HG02884 (cell line): ENCODE data around the gene GSDME.

ENCODE experiments used
- ATAC-seq: cut with Tn5 transposase; IDR thresholded peaks from one replicate; pipeline ENCODE4 v1.9.1; 2021; ENCODE audit warnings: mild to moderate bottlenecking, moderate library complexity; ENCODE audit not compliant: unreplicated experiment

GSDME gene

DNA sequence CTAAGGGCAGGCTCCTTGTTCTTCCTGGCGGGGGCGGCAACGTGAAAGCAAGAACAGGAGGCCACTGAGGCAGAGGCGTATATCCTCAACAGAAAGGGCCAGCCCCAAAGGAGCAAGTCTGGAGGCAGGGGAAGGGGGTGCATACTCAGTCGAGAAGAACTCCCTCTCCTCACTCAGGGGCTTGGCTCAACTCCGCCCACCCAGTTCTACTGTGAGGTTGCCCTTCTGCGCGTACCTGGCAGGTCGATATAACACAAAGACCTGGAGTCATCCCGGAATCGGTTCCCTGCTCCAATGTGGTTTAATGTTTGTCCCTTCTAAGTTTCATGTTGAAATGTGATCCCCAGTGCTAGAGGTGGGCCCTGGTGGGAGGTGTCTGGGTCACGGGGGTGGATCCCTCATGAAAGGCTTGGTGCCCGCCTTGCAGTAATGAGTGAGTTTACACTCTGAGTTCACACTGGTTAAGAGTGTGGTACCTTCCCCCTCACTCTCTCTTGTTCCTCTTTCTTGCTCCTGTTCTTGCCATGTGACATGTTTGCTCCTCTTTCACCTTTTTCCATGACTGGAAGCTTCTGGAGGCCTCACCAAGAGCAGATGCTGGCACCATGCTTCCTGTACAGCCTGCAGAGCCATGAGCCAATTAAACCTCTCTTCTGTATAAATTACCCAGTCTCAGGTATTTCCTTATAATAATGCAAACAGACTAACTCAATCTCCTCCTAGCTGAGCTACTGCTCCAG, 32.6 kb downstream of the GSDME start:
- ATAC-seq: no peak

- ATAC-seq: no peak
Measured at GRCh38 chr7:24723178-24723530, 34.1 kb downstream of the GSDME start.

GRCh38 chr7:24722386-24723177, 34.7 kb downstream of the GSDME start:
- no peak for ATAC-seq

DNA sequence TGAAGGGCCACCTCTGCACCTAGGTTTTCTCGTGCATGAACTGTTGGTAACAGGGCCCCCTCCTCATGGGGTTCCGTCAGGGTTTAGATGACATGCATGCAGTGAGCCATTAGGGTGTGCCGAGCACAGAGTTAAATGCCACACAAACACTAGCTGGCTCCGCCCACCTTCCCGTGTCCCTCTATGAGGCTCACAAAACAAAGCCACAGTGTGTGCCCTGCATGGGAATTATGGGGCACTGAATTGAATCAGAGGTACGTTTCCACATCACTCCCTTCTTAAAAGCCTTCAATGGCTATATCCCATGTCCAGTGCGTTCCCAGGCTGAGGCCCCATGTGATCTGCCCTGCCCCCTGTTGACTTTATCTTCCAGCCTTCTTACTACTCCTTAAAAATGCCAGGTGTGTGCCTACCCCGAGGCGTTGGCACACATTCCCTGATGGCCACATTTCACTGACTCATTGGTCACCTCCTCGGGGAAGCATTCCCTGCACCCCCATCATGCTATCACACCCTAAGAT, 35.7 kb downstream of the GSDME start:
- ATAC-seq: no peak

GRCh38 chr7:24720283-24720682, 37.0 kb downstream of the GSDME start:
- no peak for ATAC-seq

DNA sequence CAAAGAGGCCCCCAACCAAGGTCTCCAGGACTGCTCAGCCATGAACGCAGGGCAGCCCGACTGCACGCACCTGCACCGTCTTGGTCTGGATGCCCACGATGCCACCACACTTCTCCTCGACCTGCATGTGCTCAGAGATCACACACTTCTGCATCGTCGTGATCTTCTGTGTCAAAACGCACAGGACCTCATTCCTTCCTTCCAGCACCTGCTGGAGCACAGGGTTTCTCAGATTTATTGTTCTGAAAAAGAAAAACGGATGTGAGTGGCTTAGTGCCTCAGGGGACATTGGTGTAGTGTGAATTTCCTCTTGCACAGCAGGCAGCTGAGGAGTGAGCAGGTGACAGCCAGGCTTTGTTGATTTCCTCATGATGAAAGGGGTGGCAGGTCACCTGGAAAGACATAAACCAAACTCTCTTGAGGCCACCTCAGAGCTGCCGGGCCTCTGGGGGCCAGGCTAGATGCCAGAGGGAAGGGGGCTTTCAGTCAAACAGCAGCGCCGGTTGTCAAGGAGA, 38.2 kb downstream of the GSDME start:
- ATAC-seq: peak; percentile 56

- no peak for ATAC-seq
Measured at GRCh38 chr7:24718431-24718831, 38.8 kb downstream of the GSDME start.

- no peak for ATAC-seq
Measured at GRCh38 chr7:24717694-24718320, 39.5 kb downstream of the GSDME start.

- ATAC-seq: no peak
Measured at GRCh38 chr7:24717247-24717622, 40.0 kb downstream of the GSDME start.

GRCh38 chr7:24716480-24717246, 40.6 kb downstream of the GSDME start:
- no peak for ATAC-seq

- peak; percentile 47 for ATAC-seq
Measured at GRCh38 chr7:24715661-24716479, 41.4 kb downstream of the GSDME start.

- peak; percentile 6 for ATAC-seq
Measured at GRCh38 chr7:24715171-24715570, 42.1 kb downstream of the GSDME start.

DNA sequence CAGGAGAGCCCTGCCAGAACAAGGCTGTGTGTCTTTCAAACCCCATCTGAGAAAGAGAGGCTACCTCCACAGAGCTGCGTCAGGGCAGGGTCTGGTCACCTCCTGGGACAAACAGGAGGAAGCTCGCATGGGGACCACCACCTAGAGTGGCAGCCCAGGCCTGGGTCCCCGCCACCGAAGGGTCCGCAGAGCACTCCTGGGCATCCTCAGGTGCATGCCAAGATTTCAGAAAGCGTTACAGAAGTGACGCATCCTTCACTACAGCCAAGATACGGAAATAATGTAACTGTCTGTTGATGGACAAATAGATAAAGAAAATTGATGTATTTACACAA, 42.6 kb downstream of the GSDME start:
- ATAC-seq: no peak

DNA sequence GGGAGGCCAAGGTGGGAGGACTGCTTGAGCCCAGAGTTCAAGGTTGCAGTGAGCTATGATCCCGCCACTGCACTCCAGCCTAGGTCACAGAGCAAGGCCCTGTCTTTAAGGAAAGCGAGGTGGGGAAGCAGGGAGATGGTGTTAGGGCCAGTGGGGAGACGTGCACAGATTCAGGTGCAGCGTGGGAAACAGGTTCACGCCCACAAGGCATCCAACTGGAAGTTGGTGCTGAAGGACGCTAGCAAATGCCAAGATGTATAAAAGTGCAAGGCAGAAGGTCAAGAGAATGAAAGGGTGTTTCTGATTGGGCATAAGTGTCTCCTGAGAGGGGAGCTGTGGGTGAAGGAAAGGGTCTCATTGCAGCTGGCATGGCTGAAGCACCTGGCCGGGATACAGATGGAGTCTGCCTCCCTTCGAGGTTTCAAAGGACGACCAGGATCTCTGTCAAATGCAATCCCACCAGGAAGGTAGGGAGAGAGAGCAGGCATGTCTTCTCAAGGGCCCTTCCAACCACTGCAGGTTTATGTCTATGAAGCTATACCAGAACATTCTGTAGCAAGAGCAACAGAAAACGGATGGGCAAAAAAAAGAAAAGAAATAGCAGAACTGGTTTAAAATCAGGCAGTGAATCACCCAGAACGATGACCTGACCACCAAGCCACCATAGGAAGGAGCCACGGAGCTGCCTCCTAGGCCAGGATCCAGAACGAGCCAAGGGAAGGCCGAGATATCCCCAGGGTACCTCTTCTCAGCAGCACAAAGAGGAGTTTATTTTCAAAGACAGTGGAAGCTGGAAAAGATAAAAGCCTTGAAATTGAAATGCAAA, 43.2 kb downstream of the GSDME start:
- no peak for ATAC-seq

DNA sequence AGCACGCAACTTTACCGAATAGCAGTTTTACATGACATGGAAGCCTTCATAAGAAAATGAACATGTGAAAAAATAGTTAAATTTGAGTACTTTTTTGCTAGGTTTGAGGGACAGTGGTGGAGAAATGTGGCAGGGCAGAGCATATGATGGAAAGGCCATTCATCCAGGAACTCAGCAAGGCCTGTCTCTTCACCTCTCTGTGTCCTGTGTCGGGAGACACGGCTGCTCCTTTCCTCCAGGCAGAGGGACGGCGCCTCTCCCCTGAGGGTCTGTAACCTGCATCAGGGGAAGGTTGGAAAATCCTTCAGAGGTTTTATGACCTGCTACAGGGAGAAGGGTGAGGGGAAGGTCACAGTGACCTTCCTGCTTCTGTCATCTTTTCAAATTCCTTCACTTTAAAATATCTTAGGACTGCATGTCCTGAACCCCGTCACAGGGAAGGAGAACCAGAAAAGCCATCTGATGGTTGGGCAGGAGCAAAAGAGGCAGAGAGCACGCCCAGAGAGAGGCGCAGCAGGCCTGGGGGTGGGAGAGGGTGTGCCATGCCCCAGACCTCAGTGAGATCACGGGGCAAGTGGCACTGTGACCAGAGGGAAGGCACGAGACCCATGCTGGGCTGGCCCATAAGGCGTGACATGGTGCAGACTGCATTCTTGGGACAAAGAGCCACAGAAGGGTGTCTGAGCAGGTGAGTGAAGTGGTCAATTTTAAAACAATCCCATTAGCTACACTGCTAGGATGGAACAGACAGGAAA, 44.0 kb downstream of the GSDME start:
- no peak for ATAC-seq

DNA sequence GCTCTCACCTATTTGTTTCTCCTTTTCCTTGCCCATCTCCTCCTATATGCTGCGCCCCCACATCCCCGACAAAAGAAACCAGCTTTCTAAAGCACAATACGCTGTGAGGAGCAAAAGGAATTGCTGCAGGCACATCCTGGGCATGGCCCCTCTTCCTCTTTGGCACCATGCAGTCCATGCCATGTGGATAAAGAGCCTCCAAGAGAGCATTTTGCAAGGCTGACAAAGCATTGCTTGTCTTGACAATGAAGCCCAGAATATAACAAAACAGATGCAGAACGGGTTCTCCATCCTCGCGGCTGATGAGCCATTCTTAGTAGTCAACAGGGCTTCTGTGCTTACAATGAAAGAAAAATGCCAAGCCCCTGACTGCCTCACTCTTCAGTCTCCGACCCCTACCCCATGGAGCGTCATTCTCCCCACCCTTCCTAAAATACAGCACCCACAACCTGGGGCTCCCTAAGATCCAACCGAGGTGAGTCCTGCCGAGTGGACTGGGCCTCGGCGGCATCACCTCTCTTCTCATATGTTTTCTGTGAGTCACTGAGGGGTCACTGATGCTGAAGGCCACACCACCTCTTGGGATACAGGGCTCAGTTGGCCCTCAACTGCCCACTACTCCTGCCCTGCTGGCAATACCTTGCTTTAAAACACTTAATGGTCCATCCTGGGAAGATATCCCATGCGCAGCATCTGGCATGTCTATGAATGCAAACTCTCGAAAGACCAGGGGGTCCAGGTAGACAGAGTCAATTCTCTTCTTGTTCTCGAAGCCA, 47.5 kb downstream of the GSDME start:
- no peak for ATAC-seq

- ATAC-seq: no peak
Measured at GRCh38 chr7:24709051-24709450, 48.2 kb downstream of the GSDME start.
